GM21737 (cell line): ENCODE results near the gene RBM42.
"Not testable (repeated sequence)": the region's sequence is repeated elsewhere in the genome, so short reads cannot be mapped to it uniquely, and the experiment has no call there.

Experiments used
- ATAC-seq: cut with Tn5 transposase; IDR thresholded peaks from one replicate; pipeline ENCODE4 v1.9.1; 2021; ENCODE audit warnings: mild to moderate bottlenecking, moderate library complexity; ENCODE audit not compliant: unreplicated experiment

Gene RBM42

GRCh38 chr19:35648017-35648961, 19.5 kb downstream of the RBM42 start, which contains the start of gene COX6B1:
TSS of gene COX6B1 (plus strand) at chr19:35648323. CDS start at chr19:35651244, 2,921 bp downstream.
- ATAC-seq: peak; percentile 55

GRCh38 chr19:35650581-35650980, 21.7 kb downstream of the RBM42 start:
- no peak for ATAC-seq

- ATAC-seq: not testable (repeated sequence)
Observed at GRCh38 chr19:35654828-35655227, 26.0 kb downstream of the RBM42 start.

DNA sequence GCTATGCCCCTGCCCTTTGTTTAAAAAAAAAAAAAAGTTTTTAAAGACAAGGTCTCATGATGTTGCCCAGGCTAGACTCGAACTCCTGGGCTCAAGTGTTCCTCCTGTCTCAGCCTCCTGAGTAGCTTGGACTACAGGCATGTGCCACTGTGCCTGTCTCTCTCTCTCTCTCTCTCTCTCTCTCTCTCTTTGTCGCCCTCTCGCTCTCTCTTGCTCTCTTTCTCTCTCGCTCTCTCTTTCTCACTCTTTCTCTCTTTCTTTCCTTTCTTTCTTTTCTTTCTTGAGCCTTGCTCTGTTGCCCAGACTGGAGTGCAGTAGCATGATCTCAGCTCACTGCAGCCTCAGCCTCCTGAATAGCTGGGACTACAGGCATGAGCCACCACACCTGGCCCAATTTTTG, 26.8 kb downstream of the RBM42 start:
- no peak for ATAC-seq

GRCh38 chr19:35656700-35657099, 27.9 kb downstream of the RBM42 start:
- ATAC-seq: no peak

- no peak for ATAC-seq
Observed at GRCh38 chr19:35657904-35658700, 29.3 kb downstream of the RBM42 start.

DNA sequence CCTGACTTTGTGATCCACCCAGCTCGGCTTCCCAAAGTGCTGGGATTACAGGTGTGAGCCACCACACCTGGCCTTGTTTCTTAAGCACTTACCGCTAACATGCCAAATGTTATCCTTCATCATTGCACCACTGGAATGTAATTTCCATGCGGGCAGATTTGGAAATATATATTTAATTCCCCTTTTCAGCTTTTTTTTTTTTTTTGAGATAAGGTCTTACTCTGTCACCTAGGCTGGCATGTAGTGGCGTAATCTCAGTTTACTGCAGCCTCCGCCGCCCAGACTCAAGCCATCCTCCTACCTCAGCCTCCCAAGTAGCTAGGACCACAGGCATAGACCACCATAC, 33.1 kb downstream of the RBM42 start:
- no peak for ATAC-seq

DNA sequence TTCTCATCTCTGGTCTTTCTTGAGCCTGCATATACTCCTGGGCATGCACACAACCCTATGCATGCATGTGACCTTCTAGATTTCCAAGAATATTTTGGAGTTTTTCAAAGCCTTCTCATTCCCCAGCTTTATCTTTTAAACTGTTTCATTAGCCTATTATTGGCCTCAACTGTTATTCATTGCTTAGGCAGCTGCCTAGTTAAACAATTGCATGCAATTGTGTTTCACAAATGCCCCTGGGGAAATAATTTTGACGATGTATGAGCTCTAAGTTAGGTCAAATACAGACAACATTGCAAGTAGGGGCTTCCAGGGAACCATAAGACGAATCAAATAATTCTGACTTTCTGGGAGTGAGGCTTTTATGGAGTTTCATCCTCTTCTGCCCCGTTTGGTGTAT, 35.1 kb downstream of the RBM42 start:
- ATAC-seq: no peak

- ATAC-seq: no peak
Observed at GRCh38 chr19:35665157-35665556, 36.3 kb downstream of the RBM42 start.

DNA sequence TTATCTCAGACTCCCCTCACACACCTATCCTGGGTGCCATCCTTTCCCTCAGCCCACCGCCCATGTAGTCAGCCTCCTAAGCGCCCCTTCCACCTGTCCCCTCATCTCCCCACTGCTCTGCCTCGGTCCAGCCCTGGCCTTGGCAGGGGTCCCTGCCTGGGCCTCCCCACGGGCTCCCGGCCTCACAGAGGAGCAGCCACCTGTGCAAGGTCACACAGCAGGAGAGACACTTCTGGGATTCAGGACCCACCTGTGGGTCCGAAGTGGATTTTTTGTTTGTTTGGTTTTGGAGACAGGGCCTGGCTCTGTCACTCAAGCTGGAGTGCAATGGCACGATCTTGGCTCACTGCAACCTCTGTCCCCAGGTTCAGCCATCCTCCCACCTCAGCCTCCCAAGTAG, 36.8 kb downstream of the RBM42 start:
- no peak for ATAC-seq

DNA sequence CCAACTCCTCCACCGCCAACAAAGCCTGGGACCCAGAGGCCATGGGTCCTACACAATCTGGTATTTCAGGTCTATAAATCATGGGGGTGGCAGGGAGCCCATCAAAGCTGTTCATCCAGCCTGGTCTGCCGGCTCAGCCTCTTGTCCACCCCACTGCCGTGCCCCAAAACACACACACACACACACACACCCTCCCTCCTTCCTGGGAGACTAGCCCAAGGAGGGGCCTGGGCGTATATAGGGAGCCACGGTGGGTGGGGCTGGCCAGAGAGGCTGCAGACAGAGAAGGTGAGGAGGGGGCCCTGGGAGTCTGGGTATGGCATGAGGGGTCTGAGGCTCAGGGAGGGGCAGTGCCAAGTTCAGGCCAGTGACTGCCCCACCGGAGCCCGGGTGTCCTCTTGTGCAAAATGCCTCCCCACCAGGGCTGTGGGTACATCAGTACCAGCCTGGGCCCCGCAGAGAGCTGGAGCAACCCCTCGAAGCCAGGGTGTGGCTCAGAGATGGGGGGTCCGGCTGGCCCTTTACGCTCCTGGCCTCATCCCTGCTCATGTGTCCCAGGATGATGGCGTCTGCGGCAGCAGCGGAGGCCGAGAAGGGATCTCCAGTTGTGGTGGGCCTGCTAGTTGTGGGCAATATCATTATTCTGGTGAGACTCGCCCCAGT, 37.5 kb downstream of the RBM42 start, which contains the start of gene UPK1A:
UPK1A (plus strand) TSS at position 267 of the 663 bp plus-strand sequence; CDS start at position 563, 296 bp downstream.
- ATAC-seq: no peak

GRCh38 chr19:35669566-35669965, 40.7 kb downstream of the RBM42 start:
- no peak for ATAC-seq

DNA sequence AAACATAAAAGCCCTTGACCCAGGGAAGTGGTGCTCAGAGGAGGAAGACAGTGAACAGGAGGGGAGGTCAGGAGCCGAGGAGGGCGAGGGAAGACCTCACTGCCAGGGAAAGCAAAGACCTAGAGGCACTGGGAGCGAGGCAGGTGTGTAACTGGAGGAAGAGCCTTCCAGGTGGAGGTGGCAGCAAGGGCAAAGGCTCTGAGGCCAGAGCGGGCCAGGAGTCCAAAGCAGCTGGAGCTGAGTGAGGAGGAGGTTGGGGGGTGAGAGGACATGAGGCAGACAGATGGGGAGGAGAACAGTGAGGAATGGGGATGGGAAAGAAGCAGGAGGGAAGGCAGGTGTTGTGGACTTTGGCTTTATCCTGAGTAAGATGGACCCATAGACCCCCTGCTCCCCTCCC, 41.1 kb downstream of the RBM42 start:
- ATAC-seq: no peak

- no peak for ATAC-seq
Observed at GRCh38 chr19:35670686-35671085, 41.9 kb downstream of the RBM42 start.

DNA sequence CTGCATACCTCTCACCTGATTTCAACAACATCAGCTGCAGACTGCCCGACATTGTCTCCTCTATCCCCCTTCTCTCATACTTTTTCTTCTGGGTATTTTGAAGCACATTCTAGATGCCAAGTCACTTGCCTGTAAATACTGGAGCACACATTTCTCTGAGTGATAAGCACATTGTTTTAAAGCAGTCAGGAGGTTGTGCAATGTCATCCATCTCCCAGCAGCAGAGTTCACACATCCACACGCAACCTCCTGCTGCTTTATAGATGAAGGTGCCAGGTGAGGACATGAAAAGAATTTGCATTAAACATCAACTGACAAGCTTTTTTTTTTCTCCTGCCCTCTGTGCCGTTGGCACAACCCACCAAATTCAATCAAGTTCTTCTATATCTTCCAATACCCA, 43.0 kb downstream of the RBM42 start:
- no peak for ATAC-seq

DNA sequence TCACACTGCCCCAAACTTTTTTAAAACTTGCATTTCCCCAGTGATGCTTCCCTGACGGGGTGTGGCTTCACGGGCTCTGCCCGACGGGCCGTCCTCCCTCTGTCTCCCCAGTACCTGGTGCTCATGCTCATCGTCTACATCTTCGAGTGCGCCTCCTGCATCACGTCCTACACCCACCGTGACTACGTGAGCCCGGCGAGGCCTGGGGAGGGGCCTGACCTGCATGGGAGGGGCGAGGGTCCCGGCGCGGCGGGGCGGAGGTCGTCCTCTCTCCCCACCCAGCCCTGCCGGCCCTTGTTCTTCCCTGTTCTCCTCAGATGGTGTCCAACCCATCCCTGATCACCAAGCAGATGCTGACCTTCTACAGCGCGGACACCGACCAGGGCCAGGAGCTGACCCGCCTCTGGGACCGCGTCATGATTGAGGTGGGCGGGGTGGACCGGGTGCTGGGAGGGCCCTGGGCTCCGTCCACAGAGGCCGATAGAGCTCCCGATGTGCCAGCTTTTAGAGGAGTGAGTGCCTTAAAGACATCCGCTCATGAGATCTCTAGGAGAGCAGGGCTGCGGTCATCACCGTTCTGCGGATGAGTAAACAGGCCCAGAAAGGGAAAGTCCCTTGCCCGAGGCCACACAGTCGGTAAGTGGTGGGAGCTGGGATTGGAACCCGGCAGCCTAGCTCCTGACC, 44.4 kb downstream of the RBM42 start:
- no peak for ATAC-seq

GRCh38 chr19:35675589-35676140, 46.8 kb downstream of the RBM42 start:
- ATAC-seq: no peak
